WI38 (cell line): ENCODE data around the gene GRB2.
A peak's percentile ranks its signal among the peaks of the same experiment; 100 is the strongest.

Experiments
- H3K4me3 ChIP-seq: 2 replicates; pipeline ENCODE4 v1.5.1; 2011; ENCODE audit warnings: low read depth, mild to moderate bottlenecking, control low read depth, low read length
- TF ChIP-seq, protein P1 (sequence below): IDR thresholded peaks from 2 replicates; pipeline ENCODE4 v1.5.1; 2012; ENCODE audit warnings: low read depth, mild to moderate bottlenecking, control low read depth, low read length

GRB2 gene

DNA sequence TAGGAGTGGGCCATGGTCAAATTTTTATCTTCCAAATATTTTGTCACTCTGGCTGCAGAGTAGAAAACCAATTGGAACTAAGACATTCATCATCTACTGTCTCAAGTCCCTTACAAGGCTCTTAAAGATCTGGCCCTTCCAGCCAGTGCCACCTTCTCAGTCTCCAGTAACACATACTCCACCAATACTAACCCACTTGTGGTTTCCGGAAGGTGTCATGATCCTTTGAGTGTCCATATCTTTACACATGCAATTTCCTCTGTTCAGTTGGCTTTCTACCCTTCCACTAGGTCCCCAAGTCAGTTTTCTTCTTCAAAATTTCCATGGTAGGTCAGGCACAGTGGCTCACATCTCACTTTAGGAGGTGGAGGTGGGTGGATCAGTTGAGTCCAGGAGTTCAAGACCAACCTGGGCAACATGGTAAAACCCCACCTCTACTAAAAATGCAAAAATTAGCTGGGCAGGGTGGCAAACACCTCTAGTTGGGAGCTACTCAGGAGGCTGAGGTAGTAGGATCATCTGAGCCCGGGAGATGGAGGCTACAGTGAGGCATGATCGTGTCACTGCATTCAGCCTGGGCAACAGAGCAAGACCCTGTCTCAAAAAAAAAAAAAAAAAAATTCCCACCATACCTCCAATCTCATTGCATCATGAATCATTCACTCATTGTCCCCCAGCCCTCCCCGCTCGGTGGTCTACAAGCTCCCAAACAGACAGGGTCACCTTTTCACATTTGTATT is 6.0 kb upstream of the GRB2 start:
- TF ChIP-seq, protein P1, sequence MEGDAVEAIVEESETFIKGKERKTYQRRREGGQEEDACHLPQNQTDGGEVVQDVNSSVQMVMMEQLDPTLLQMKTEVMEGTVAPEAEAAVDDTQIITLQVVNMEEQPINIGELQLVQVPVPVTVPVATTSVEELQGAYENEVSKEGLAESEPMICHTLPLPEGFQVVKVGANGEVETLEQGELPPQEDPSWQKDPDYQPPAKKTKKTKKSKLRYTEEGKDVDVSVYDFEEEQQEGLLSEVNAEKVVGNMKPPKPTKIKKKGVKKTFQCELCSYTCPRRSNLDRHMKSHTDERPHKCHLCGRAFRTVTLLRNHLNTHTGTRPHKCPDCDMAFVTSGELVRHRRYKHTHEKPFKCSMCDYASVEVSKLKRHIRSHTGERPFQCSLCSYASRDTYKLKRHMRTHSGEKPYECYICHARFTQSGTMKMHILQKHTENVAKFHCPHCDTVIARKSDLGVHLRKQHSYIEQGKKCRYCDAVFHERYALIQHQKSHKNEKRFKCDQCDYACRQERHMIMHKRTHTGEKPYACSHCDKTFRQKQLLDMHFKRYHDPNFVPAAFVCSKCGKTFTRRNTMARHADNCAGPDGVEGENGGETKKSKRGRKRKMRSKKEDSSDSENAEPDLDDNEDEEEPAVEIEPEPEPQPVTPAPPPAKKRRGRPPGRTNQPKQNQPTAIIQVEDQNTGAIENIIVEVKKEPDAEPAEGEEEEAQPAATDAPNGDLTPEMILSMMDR = no peak
- H3K4me3 ChIP-seq = no peak overlapping the region

DNA sequence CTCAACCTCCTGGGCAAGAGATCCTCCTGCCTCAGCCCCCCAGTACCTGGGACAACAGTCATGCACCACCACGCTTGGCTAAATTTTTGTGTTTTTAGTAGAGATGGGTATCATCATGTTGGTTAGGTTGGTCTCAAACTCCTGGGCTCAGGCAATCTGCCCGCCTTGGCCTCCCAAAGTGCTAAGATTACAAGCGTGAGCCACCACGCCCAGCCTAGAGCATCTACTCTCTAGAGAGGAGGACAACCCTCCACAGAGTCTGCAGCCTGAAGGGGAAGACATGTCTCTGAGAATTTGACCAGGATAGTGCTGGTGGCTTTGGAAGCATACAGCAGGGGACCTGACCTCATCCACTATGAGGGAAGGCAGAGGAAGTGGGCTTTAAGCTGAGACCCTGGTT is 4.7 kb upstream of the GRB2 start:
- TF ChIP-seq, protein P1 = no peak
- no peak overlapping the region for H3K4me3 ChIP-seq

DNA sequence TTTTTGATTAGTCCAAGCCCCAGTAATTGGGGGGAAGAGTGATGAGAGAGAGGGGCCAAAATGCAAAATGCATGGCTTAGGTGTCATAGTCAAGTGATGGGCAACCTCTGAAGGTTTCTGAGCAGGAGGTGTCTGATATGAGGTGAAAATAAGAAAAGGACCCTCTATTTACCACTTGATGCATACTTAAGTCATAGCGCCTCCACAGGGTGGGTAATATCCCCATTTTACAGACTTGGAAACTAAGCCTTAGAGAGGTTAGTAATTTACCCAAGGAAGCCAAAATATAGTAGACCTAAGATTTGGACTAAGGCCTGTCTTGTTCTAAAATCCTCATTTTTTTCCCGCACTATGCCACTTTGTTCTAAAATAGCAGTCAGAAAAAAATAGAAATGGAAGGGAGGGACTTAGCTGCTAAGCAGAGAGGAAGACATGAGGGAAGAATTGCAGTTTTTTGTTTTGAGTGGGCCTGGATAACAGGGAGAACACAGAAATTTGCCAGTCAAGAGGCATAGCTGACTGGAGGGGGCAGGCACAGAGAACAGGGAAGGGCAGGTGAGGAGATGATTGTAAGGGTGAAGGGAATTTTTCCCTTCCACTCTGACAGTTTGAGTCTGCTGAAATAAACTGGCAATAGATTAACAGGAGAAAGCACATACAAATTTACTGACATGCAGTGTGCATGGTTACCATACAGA is 2.3 kb upstream of the GRB2 start:
- TF ChIP-seq, protein P1 = no peak
- H3K4me3 ChIP-seq = no peak overlapping the region

- H3K4me3 ChIP-seq = peak overlapping the region; percentile 53
- TF ChIP-seq, protein P1 = no peak
Measured at GRCh38 chr17:75406222-75406615, 741 bp upstream of the GRB2 start.

GRCh38 chr17:75404731-75405364 is 630 bp downstream of the GRB2 start:
- TF ChIP-seq, protein P1 = no peak
- H3K4me3 ChIP-seq = peak overlapping the region; percentile 98

DNA sequence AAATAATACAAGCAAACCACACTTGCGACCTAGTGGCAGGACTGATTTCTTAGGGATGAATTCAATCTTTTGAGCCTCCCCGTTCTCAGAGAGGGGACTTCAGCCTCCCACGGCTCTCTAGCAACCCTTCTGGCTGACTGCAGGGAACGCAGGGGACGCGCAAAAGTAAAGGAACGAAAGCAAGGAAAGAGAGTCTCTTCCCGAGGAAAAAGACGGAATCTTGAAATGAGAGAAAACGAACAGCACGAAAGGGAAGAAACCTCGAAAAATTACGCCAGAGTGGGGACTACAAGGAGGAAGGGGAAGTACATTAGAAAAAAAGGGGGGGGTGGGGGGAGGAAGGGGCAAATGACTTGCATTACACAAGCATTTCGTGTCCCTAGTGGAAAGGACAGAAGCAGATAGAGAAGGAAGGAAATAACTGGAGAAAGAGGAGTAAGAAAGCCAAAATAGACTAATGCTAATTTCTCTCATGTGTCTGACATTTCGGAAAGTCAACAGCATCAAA is 1.2 kb downstream of the GRB2 start:
- peak overlapping the region; percentile 98 for H3K4me3 ChIP-seq
- TF ChIP-seq, protein P1 = peak; percentile 97
